ENCODE results near the gene FAM20C.

DNA sequence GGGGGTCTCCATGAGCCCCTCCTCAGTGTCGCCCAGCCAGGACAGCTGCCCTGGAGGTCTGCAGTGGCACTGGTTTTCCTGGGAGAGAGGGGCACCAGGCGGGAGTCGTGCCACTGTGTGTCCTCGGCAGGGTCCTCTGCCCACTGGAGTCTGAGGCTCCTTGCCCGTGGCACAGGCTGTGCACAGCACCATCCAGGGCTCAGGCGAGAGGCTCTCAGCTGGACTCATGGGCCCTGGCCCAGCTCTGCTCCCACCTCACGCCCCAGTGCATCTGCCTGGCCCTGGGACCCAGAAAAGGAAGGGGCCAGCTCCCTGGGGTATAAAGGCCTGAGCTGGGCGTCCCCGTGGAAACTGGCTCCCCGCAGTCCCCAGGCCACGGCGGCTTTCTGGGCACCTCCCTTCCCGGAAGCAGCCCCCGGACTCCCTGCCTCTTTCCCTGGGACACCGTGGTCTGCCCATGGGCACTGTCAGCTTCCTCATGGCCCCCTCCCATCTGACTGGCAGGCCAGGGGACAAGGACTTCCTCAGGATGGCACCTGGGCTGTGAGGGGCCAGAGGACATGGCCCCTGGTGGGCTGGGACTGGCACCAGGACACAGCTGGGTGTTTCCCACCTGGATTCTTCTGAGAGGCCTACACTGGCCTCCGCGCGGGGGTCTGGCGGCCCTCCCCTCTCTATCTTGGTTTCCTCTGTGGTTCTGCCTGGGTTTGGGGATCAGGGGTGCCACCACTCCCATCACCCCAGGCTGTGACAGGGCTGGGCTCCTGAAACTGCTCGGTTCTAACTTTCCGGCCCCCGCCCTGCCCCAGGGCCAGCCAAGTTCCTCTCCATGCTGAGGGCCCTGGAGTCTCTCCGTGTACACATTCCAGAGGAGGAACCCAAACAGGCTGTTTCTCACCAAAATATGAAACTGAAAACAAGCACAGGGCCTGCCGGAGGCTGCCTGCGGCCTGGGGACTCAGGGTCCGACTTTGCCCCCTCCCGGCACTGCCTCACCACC is 103.1 kb downstream of the FAM20C start:
- TF ChIP-seq, protein P1, sequence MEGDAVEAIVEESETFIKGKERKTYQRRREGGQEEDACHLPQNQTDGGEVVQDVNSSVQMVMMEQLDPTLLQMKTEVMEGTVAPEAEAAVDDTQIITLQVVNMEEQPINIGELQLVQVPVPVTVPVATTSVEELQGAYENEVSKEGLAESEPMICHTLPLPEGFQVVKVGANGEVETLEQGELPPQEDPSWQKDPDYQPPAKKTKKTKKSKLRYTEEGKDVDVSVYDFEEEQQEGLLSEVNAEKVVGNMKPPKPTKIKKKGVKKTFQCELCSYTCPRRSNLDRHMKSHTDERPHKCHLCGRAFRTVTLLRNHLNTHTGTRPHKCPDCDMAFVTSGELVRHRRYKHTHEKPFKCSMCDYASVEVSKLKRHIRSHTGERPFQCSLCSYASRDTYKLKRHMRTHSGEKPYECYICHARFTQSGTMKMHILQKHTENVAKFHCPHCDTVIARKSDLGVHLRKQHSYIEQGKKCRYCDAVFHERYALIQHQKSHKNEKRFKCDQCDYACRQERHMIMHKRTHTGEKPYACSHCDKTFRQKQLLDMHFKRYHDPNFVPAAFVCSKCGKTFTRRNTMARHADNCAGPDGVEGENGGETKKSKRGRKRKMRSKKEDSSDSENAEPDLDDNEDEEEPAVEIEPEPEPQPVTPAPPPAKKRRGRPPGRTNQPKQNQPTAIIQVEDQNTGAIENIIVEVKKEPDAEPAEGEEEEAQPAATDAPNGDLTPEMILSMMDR (IDR thresholded peaks at IDR 0.05; ENCODE audit: insufficient read depth, low read length) = no peak
- TF ChIP-seq SPI1 (IDR thresholded peaks at IDR 0.05; ENCODE audit: borderline replicate concordance, low read depth) (no peak), POLR2AphosphoS5 (IDR thresholded peaks at IDR 0.05; ENCODE audit: low read depth) (no peak), GABPA (IDR thresholded peaks at IDR 0.05; ENCODE audit: low read depth) (no peak)
- TF ChIP-seq, protein P2, sequence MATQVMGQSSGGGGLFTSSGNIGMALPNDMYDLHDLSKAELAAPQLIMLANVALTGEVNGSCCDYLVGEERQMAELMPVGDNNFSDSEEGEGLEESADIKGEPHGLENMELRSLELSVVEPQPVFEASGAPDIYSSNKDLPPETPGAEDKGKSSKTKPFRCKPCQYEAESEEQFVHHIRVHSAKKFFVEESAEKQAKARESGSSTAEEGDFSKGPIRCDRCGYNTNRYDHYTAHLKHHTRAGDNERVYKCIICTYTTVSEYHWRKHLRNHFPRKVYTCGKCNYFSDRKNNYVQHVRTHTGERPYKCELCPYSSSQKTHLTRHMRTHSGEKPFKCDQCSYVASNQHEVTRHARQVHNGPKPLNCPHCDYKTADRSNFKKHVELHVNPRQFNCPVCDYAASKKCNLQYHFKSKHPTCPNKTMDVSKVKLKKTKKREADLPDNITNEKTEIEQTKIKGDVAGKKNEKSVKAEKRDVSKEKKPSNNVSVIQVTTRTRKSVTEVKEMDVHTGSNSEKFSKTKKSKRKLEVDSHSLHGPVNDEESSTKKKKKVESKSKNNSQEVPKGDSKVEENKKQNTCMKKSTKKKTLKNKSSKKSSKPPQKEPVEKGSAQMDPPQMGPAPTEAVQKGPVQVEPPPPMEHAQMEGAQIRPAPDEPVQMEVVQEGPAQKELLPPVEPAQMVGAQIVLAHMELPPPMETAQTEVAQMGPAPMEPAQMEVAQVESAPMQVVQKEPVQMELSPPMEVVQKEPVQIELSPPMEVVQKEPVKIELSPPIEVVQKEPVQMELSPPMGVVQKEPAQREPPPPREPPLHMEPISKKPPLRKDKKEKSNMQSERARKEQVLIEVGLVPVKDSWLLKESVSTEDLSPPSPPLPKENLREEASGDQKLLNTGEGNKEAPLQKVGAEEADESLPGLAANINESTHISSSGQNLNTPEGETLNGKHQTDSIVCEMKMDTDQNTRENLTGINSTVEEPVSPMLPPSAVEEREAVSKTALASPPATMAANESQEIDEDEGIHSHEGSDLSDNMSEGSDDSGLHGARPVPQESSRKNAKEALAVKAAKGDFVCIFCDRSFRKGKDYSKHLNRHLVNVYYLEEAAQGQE (IDR thresholded peaks at IDR 0.05; ENCODE audit: insufficient replicate concordance, low read depth) = no peak

Data from HL-60 (cell line).